Colonic mucosa (tissue), 4 donors: ENCODE data around the gene RBBP8NL. TPM values are rescaled to one million over a fixed set of nuclear protein-coding genes. Genes with fewer than 3 reads are reported as not detected.

Source experiments
- DNase-seq: peaks from one replicate; pipeline ENCODE4 v3.0.0-alpha.2; 2020
- H3K27ac ChIP-seq: fragments of 200-600 bp; one replicate; pipeline ENCODE4 v1.8.0; 2021
- H3K27me3 ChIP-seq: fragments of 200-600 bp; one replicate; pipeline ENCODE4 v1.8.0; 2021
- H3K36me3 ChIP-seq: fragments of 200-600 bp; one replicate; pipeline ENCODE4 v1.8.0; 2021
- H3K4me1 ChIP-seq: fragments of 200-600 bp; one replicate; pipeline ENCODE4 v1.8.0; 2021; ENCODE audit warnings: mild to moderate bottlenecking
- H3K4me3 ChIP-seq: fragments of 200-600 bp; one replicate; pipeline ENCODE4 v1.8.0; 2021
- H3K9ac ChIP-seq, 2 donors: one replicate each; pipeline ENCODE4 v1.7.0; 2013; ENCODE audit warnings: control low read depth in 2 of 2, low read depth in 2 of 2, low read length in 2 of 2
- H3K9me3 ChIP-seq: fragments of 200-600 bp; one replicate; pipeline ENCODE4 v1.8.0; 2021
- CTCF ChIP-seq: fragments of 200-600 bp; IDR thresholded peaks from one replicate; pipeline ENCODE4 v1.8.0; 2022; ENCODE audit warnings: antibody characterized with exemption, mild to moderate bottlenecking
- intact Hi-C: fragments of 100-400 bp; cut with DNase I; formaldehyde crosslinking; loops from one replicate; pipeline ENCODE4 v1.14.1; 2022
- total RNA-seq, 2 donors: library from RNA; stranded (reverse); fragmentation: NEBNext Ultra II Directional in 1 of 2; extraction: Animal tissue kit (Norgen Biotek cat#: 25700) in 1 of 2; gene quantifications; one replicate each; pipeline ENCODE4 v1.2.1, GENCODE V29; 2021
- donor health status: healthy.
- donor health status: DM: no; HTN: no; CAD: no.
- donor health status: DM: no; HTN: no; CAD: no.

The RBBP8NL gene
- total RNA-seq, 2 donors from 2014 or later, result 5.9 to 12.5 TPM

- peak overlapping the region; percentile 16 for H3K4me3 ChIP-seq
- intact Hi-C loops, result loop anchor here (5.0 to 10.0 kb wide), 2 partner anchors 85 to 202 kb away; no protein-coding TSS in a partner anchor
- no peaks in the 10 kb centered on the region for H3K9me3 ChIP-seq
- H3K27ac ChIP-seq, result peak overlapping the region; percentile 85
- peak; percentile 95 for DNase-seq
- peak overlapping the region; percentile 70 to 78 for H3K9ac ChIP-seq
- H3K4me1 ChIP-seq, result peaks cover 18% of the 10 kb centered on the region
- no peak for TF ChIP-seq CTCF
- no peaks in the 10 kb centered on the region for H3K27me3 ChIP-seq
- H3K36me3 ChIP-seq, result no peaks in the 10 kb centered on the region
Observed at GRCh38 chr20:62412194-62413024, 14.9 kb downstream of the RBBP8NL start.

- DNase-seq, result peak; percentile 67
- peak overlapping the region; percentile 85 for H3K27ac ChIP-seq
- intact Hi-C loops, result loop anchor here (5.0 to 10.0 kb wide), 2 partner anchors 86 to 203 kb away; no protein-coding TSS in a partner anchor
- no peaks in the 10 kb centered on the region for H3K36me3 ChIP-seq
- H3K4me1 ChIP-seq, result peaks cover 19% of the 10 kb centered on the region
- no peaks in the 10 kb centered on the region for H3K27me3 ChIP-seq
- H3K9me3 ChIP-seq, result no peaks in the 10 kb centered on the region
- TF ChIP-seq CTCF, result no peak
- peak overlapping the region; percentile 16 for H3K4me3 ChIP-seq
- peak overlapping the region; percentile 70 to 78 for H3K9ac ChIP-seq
Observed at GRCh38 chr20:62411479-62412193, 15.7 kb downstream of the RBBP8NL start.

- no peaks in the 10 kb centered on the region for H3K27me3 ChIP-seq
- peak overlapping the region; percentile 85 for H3K27ac ChIP-seq
- DNase-seq, result no peak
- peaks cover 26% of the 10 kb centered on the region for H3K4me1 ChIP-seq
- no peak for TF ChIP-seq CTCF
- peak overlapping the region; percentile 70 to 78 for H3K9ac ChIP-seq
- no peaks in the 10 kb centered on the region for H3K36me3 ChIP-seq
- intact Hi-C loops, result loop anchor here (5.0 to 10.0 kb wide), 2 partner anchors 86 to 204 kb away; no protein-coding TSS in a partner anchor
- peak overlapping the region; percentile 16 for H3K4me3 ChIP-seq
- no peaks in the 10 kb centered on the region for H3K9me3 ChIP-seq
Observed at GRCh38 chr20:62410746-62411478, 16.4 kb downstream of the RBBP8NL start.

- Histone ChIP-seq H3K9ac (peak overlapping the region; percentile 16 to 78), H3K27ac (peak overlapping the region; percentile 85), H3K4me3 (no peak overlapping the region)
Observed at GRCh38 chr20:62409931-62410745, 17.2 kb downstream of the RBBP8NL start.

More at GRCh38 chr20:62409931-62410745, 17.2 kb downstream of the RBBP8NL start:
- no peaks in the 10 kb centered on the region for H3K9me3 ChIP-seq
- peaks cover 30% of the 10 kb centered on the region for H3K4me1 ChIP-seq
- peak; percentile 31 for TF ChIP-seq CTCF
- peak; percentile 81 for DNase-seq
- intact Hi-C loops, result loop anchor here (5.0 to 10.0 kb wide), 2 partner anchors 87 to 205 kb away; no protein-coding TSS in a partner anchor
- H3K36me3 ChIP-seq, result no peaks in the 10 kb centered on the region
- H3K27me3 ChIP-seq, result no peaks in the 10 kb centered on the region
